SU-DHL-6 (cell line): ENCODE results near the gene COMMD9.
A peak's percentile ranks its signal among the peaks of the same experiment; 100 is the strongest.

ENCODE experiments used
- H2AFZ ChIP-seq: fragments of 200-600 bp; sonication (generic); 2 replicates; pipeline ENCODE4 v1.6.1; 2014; ENCODE audit warnings: low read depth, mild to moderate bottlenecking, moderate library complexity, mixed read lengths, antibody characterized with exemption, low read length; ENCODE audit not compliant: severe bottlenecking
- H3F3A ChIP-seq: fragments of 200-600 bp; shearing (Covaris generic); 2 replicates; pipeline ENCODE4 v1.6.0; 2016; ENCODE audit warnings: antibody characterized with exemption, mild to moderate bottlenecking; ENCODE audit not compliant: insufficient read depth
- H3K27ac ChIP-seq: fragments of 200-600 bp; sonication (generic); 2 replicates; pipeline ENCODE4 v1.5.1; 2016; ENCODE audit warnings: low read depth, mild to moderate bottlenecking, low read length, moderate library complexity, mixed read lengths
- H3K27me3 ChIP-seq: fragments of 200-600 bp; sonication (generic), shearing (Covaris generic); 2 replicates; pipeline ENCODE4 v1.6.0; 2014; ENCODE audit warnings: mild to moderate bottlenecking, low read length
- H3K36me3 ChIP-seq: fragments of 200-600 bp; sonication (generic); 2 replicates; pipeline ENCODE4 v1.6.1; 2014; ENCODE audit warnings: mild to moderate bottlenecking, low read length, mixed read lengths
- H3K4me2 ChIP-seq: fragments of 300-600, 200-600 bp; shearing (Covaris generic), sonication (generic); 2 replicates; pipeline ENCODE4 v1.6.0; 2014; ENCODE audit warnings: low read length, low read depth, mild to moderate bottlenecking; ENCODE audit not compliant: poor library complexity, severe bottlenecking
- H3K4me3 ChIP-seq: fragments of 200-600 bp; sonication (generic); 2 replicates; pipeline ENCODE4 v1.5.1; 2014; ENCODE audit warnings: antibody characterized with exemption, low read length, mild to moderate bottlenecking, mixed read lengths; ENCODE audit not compliant: insufficient read depth, poor library complexity, severe bottlenecking
- H3K79me2 ChIP-seq: fragments of 200-600 bp; sonication (generic); 2 replicates; pipeline ENCODE4 v1.6.1; 2014; ENCODE audit warnings: mild to moderate bottlenecking, low read length, moderate library complexity; ENCODE audit not compliant: insufficient read depth
- H3K9ac ChIP-seq: fragments of 200-600 bp; sonication (generic); 2 replicates; pipeline ENCODE4 v1.7.0; 2014; ENCODE audit warnings: mild to moderate bottlenecking, low read length
- H3K9me2 ChIP-seq: fragments of 200-600 bp; sonication (generic); replicated peaks from 2 replicates; pipeline ENCODE4 v1.6.1; 2014; ENCODE audit warnings: low read length; ENCODE audit not compliant: insufficient read depth
- H3K9me3 ChIP-seq: fragments of 200-600 bp; sonication (generic); 2 replicates; pipeline ENCODE4 v1.6.1; 2014; ENCODE audit warnings: low read length, mixed read lengths; ENCODE audit not compliant: insufficient read depth
- H4K20me1 ChIP-seq: fragments of 200-600 bp; sonication (generic); 2 replicates; pipeline ENCODE4 v1.6.1; 2014; ENCODE audit warnings: low read depth, mild to moderate bottlenecking, antibody characterized with exemption, low read length, moderate library complexity, mixed read lengths
- CTCF ChIP-seq: fragments of 200-600 bp; sonication (generic); IDR thresholded peaks from one replicate; pipeline ENCODE4 v1.5.1; 2017; ENCODE audit warnings: antibody characterized with exemption, mild to moderate bottlenecking, low read length, moderate library complexity; ENCODE audit not compliant: insufficient read depth, poor library complexity, severe bottlenecking
- EZH2phosphoT487 ChIP-seq: fragments of 200-600 bp; sonication (generic), shearing (Covaris generic); conservative IDR thresholded peaks from 2 replicates; pipeline ENCODE4 v1.6.1; 2018; ENCODE audit warnings: mild to moderate bottlenecking, antibody characterized with exemption, low read length, moderate library complexity, mixed read lengths

Gene COMMD9

GRCh38 chr11:36295926-36296325 lies 6.7 kb upstream of the COMMD9 start, which contains the start of gene PRR5L:
Gene PRR5L, plus strand, starts transcription at chr11:36296288. Its CDS starts 104,834 bp downstream, at chr11:36401122.
- no peaks in the 10 kb centered on the region for H3K79me2 ChIP-seq
- no peak within 1 kb of the TSS for H3K9ac ChIP-seq
- H2AFZ ChIP-seq, result no peak within 1 kb of the TSS
- no peak within 1 kb of the TSS for H3K4me3 ChIP-seq
- no peaks in the 10 kb centered on the region for H3K9me3 ChIP-seq
- no peak for TF ChIP-seq EZH2phosphoT487
- TF ChIP-seq CTCF, result no peak
- no peaks in the 10 kb centered on the region for H3K36me3 ChIP-seq
- no peaks in the 10 kb centered on the region for H3K9me2 ChIP-seq
- H4K20me1 ChIP-seq, result no peaks in the 10 kb centered on the region
- no peaks in the 10 kb centered on the region for H3K27me3 ChIP-seq
- H3K27ac ChIP-seq, result no peak within 1 kb of the TSS
- no peak within 1 kb of the TSS for H3K4me2 ChIP-seq
- H3F3A ChIP-seq, result no peaks in the 10 kb centered on the region

GRCh38 chr11:36292311-36292722 lies 3.1 kb upstream of the COMMD9 start:
- Histone ChIP-seq H3F3A (no peaks in the 10 kb centered on the region), H4K20me1 (no peaks in the 10 kb centered on the region), H3K27me3 (no peaks in the 10 kb centered on the region), H3K9me3 (no peaks in the 10 kb centered on the region), H3K9me2 (no peaks in the 10 kb centered on the region), H3K36me3 (no peaks in the 10 kb centered on the region), H3K79me2 (no peaks in the 10 kb centered on the region), H3K9ac (no peak overlapping the region), H3K4me3 (no peak overlapping the region), H2AFZ (no peak overlapping the region), H3K27ac (no peak overlapping the region), H3K4me2 (no peak overlapping the region)
- TF ChIP-seq EZH2phosphoT487 (no peak), CTCF (peak; percentile 54)

GRCh38 chr11:36288442-36289225 lies 590 bp downstream of the COMMD9 start:
- no peaks in the 10 kb centered on the region for H3K27me3 ChIP-seq
- TF ChIP-seq EZH2phosphoT487, result no peak
- no peak for TF ChIP-seq CTCF
- H3K4me3 ChIP-seq, result peak overlapping the region; percentile 76
- H2AFZ ChIP-seq, result peak overlapping the region; percentile 99
- H3K36me3 ChIP-seq, result no peaks in the 10 kb centered on the region
- 0 out of 2 replicates have a peak, but pooled peaks cover 5% of the 10 kb centered on the region for H4K20me1 ChIP-seq
- no peaks in the 10 kb centered on the region for H3K79me2 ChIP-seq
- H3F3A ChIP-seq, result no peaks in the 10 kb centered on the region
- peak overlapping the region; percentile 56 for H3K9ac ChIP-seq
- no peaks in the 10 kb centered on the region for H3K9me3 ChIP-seq
- H3K27ac ChIP-seq, result no peak overlapping the region
- H3K9me2 ChIP-seq, result no peaks in the 10 kb centered on the region
- peak overlapping the region; percentile 64 for H3K4me2 ChIP-seq
